Activated T-cell treated with anti-CD3 and anti-CD28 coated beads, Interleukin-2, amount 50 U/mL, for 72 hours (primary cell): ENCODE results near the gene CYP4F8. TPM values are rescaled to one million over a fixed set of nuclear protein-coding genes. Genes with fewer than 3 reads are reported as not detected.

Experiments used
- ATAC-seq, 2 donors: fragments of 150-1000 bp; cut with Tn5 transposase; replicated peaks in 1 of 2; 2 replicates each; pipeline ENCODE4 v1.10.0; 2021; ENCODE audit warnings: moderate library complexity in 2 of 2, mild to moderate bottlenecking in 1 of 2
- DNase-seq, 2 donors: peaks; one replicate each; pipeline ENCODE4 v3.0.0; 2021 to 2022; ENCODE audit warnings: mixed read lengths in 1 of 2
- H3K27ac Mint-ChIP-seq: one replicate; pipeline ENCODE4 v1.8.0; 2022; ENCODE audit warnings: mild to moderate bottlenecking, moderate library complexity, mixed read lengths
- H3K27me3 Mint-ChIP-seq: one replicate; pipeline ENCODE4 v1.8.0; 2022; ENCODE audit warnings: low read depth, mixed read lengths
- H3K36me3 Mint-ChIP-seq, 2 donors: one replicate each; pipeline ENCODE4 v1.8.0; 2022; ENCODE audit warnings: mixed read lengths in 2 of 2, mild to moderate bottlenecking in 1 of 2; ENCODE audit not compliant: insufficient read depth in 2 of 2
- H3K4me1 Mint-ChIP-seq: one replicate; pipeline ENCODE4 v1.8.0; 2022; ENCODE audit warnings: low read depth, mixed read lengths
- H3K4me3 Mint-ChIP-seq, 2 donors: one replicate each; pipeline ENCODE4 v1.8.0; 2022; ENCODE audit warnings: mild to moderate bottlenecking in 2 of 2, mixed read lengths in 2 of 2, moderate library complexity in 2 of 2
- H3K9me3 Mint-ChIP-seq, 2 donors: one replicate each; pipeline ENCODE4 v1.8.0; 2022; ENCODE audit warnings: mixed read lengths in 2 of 2
- total RNA-seq, 2 donors: library from RNA; stranded (reverse); gene quantifications; one replicate each; pipeline ENCODE4 v1.2.3, GENCODE V29; 2022

The CYP4F8 gene, protein sequence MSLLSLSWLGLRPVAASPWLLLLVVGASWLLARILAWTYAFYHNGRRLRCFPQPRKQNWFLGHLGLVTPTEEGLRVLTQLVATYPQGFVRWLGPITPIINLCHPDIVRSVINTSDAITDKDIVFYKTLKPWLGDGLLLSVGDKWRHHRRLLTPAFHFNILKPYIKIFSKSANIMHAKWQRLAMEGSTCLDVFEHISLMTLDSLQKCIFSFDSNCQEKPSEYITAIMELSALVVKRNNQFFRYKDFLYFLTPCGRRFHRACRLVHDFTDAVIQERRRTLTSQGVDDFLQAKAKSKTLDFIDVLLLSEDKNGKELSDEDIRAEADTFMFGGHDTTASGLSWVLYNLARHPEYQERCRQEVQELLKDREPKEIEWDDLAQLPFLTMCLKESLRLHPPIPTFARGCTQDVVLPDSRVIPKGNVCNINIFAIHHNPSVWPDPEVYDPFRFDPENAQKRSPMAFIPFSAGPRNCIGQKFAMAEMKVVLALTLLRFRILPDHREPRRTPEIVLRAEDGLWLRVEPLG
- total RNA-seq: not detected

DNA sequence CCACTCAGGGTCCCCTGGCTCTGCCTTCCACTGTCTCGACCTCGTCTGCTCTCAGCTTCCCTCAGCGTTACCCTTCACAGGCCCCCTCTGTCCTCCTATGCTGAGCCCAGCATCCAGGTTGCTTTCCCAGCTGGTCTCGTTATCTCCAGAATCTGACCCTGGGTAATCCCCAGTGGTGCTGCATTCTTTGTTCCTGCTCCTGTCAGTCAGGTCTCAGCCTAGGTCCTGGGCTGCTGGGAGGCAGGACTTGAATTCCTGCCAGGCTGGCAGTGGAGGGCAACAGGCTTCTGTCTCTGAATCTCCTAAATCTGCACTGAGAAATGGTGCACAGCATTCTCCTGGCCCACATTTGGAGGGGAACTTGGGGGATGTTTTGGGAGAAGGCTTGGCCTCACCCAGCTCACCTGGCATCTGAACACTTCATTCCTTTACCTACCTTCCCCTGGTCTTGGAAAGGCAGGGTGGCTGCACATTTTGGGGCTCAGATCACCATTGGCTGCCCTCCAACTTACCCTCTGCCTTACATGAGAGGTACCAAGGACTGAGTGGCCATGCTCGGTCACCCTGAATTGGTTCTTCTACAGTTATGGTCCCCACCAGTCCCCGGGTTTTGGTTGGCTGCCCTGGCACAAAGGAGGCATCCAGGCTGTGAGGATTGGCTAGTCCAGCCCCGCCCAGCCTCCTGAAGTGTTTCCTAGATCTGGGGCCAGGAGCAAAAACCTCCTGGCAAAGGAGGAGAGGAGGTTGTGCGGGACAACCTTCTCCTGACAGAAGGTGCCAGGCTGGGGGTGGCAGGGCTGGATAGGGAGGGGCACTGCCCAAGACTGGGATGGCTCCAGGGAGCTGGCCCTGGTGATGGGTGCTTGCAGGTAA lies at the start of gene CYP4F8:
Gene CYP4F8, plus strand, starts transcription at position 712 of the 873 bp plus-strand sequence. CDS start 399 bp downstream, outside the sequence.
- no peak within 1 kb of the TSS for H3K27ac Mint-ChIP-seq
- H3K4me1 Mint-ChIP-seq: no peaks in the 10 kb centered on the region
- peaks cover 5 to 6% of the 10 kb centered on the region in 2 donors for H3K9me3 Mint-ChIP-seq
- H3K36me3 Mint-ChIP-seq: peaks cover 2 to 7% of the 10 kb centered on the region in 2 donors
- H3K27me3 Mint-ChIP-seq: peaks cover 10% of the 10 kb centered on the region
- ATAC-seq (no peak), DNase-seq (no peak)
- H3K4me3 Mint-ChIP-seq: no peak within 1 kb of the TSS

DNA sequence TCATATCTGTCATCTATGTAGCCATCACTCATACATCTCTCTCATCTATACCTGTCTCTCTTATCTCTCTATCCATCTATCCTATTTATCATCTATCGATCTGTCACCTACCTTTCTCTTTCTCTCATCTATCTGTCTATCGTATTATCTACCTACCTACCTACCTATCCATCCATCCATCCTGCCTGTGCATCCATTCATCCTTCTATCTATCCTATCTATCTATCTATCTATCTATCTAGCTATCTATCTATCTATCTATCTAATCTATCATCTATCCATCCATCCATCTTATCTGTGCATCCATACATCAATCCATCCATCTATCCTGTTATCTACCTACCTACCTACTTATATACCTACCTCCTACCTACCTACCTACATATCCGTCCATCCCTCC lies 44.6 kb upstream of the CYP4F8 start:
- no peak for DNase-seq
- ATAC-seq: no peak
- no peaks in the 10 kb centered on the region for H3K9me3 Mint-ChIP-seq
- H3K36me3 Mint-ChIP-seq: no peaks in the 10 kb centered on the region
- H3K4me3 Mint-ChIP-seq: no peak overlapping the region
- no peaks in the 10 kb centered on the region for H3K4me1 Mint-ChIP-seq
- H3K27me3 Mint-ChIP-seq: peaks cover 23% of the 10 kb centered on the region
- no peak overlapping the region for H3K27ac Mint-ChIP-seq

- H3K27me3 Mint-ChIP-seq: peaks cover 18% of the 10 kb centered on the region
- ATAC-seq: no peak
- no peaks in the 10 kb centered on the region for H3K36me3 Mint-ChIP-seq
Measured at GRCh38 chr19:15575406-15575805, 39.6 kb upstream of the CYP4F8 start.

GRCh38 chr19:15576526-15577156 lies 38.4 kb upstream of the CYP4F8 start:
- Mint-ChIP-seq H3K27me3 (peaks cover 26% of the 10 kb centered on the region), H3K27ac (no peak overlapping the region), H3K36me3 (no peaks in the 10 kb centered on the region), H3K4me3 (no peak overlapping the region), H3K4me1 (no peaks in the 10 kb centered on the region), H3K9me3 (peaks cover 0 to 2% of the 10 kb centered on the region in 2 donors)
- ATAC-seq (no peak), DNase-seq (no peak)

More at GRCh38 chr19:15575406-15575805, 39.6 kb upstream of the CYP4F8 start:
- no peak for DNase-seq
- Mint-ChIP-seq H3K4me3 (no peak overlapping the region), H3K27ac (no peak overlapping the region), H3K4me1 (no peaks in the 10 kb centered on the region), H3K9me3 (peaks cover 0 to 2% of the 10 kb centered on the region in 2 donors)

DNA sequence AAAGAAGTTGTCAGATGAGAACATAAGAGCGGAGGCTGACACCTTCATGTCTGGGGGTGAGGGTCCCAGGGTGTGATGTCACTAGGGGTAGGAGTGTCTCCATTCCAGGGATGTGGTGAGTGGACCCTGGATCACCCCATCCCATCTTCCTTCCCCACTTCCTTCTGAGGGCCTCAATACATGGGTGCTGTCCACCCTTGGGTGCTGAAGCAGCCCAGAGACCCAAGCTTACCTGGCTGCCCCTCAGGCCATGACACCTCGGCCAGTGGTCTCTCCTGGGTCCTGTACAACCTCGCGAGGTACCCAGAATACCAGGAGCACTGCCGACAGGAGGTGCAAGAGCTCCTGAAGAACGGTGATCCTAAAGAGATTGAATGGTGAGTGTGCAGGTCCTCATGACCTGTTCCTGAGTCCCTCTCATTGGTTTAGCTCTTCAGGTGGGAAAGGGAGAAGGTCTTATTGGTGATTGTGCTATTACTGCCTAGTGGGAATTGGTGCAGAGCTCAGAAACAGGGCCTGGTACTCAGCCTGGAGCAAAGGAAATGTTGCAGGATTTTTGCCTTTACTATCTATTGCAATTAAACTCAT lies 37.7 kb upstream of the CYP4F8 start:
- Mint-ChIP-seq H3K4me3 (no peak overlapping the region), H3K27ac (no peak overlapping the region), H3K27me3 (peaks cover 28% of the 10 kb centered on the region), H3K9me3 (peaks cover 0 to 2% of the 10 kb centered on the region in 2 donors), H3K4me1 (no peaks in the 10 kb centered on the region), H3K36me3 (no peaks in the 10 kb centered on the region)
- ATAC-seq (no peak), DNase-seq (no peak)

DNA sequence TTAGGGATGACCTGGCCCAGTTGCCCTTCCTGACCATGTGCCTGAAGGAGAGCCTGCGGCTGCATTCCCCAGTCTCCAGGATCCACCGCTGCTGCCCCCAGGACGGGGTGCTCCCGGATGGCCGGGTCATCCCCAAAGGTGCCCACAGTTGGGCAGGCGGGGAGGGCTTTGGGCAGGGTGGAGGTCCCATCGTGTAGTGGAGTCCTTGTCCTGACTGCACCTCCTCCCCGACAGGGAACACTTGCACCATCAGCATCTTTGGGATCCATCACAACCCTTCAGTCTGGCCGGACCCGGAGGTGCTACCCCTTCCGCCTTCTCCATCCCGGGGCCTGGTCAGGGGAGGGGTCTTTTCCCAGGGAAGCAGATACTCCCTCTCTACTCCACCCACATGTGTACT lies 31.7 kb upstream of the CYP4F8 start:
- DNase-seq: no peak
- Mint-ChIP-seq H3K27me3 (peaks cover 19% of the 10 kb centered on the region), H3K27ac (no peak overlapping the region), H3K36me3 (no peaks in the 10 kb centered on the region), H3K4me3 (no peak overlapping the region), H3K9me3 (no peaks in the 10 kb centered on the region), H3K4me1 (no peaks in the 10 kb centered on the region)
- ATAC-seq: no peak

DNA sequence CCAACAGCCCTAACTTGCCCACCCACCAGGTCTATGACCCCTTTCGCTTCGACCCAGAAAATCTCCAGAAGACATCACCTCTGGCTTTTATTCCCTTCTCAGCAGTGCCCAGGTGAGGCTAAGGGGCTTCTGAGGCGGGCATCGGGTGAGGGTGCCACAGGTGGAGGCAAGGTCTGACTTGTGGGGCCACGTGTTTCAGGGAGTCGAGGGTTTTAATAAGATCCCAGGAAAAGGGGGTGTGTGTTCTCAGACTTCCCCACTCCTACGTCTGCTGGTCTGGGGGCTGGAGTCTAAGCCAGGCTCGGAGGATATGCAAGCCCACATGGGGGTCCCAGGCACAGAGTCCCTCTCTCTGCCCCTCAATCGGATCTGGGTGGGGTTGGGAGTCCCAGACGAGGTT lies 30.9 kb upstream of the CYP4F8 start:
- H3K36me3 Mint-ChIP-seq: no peaks in the 10 kb centered on the region
- peak overlapping the region; percentile 70 to 73 for H3K4me3 Mint-ChIP-seq
- DNase-seq (no peak), ATAC-seq (no peak)
- H3K27ac Mint-ChIP-seq: no peak overlapping the region
- no peaks in the 10 kb centered on the region for H3K4me1 Mint-ChIP-seq
- peaks cover 19% of the 10 kb centered on the region for H3K27me3 Mint-ChIP-seq
- H3K9me3 Mint-ChIP-seq: no peaks in the 10 kb centered on the region

DNA sequence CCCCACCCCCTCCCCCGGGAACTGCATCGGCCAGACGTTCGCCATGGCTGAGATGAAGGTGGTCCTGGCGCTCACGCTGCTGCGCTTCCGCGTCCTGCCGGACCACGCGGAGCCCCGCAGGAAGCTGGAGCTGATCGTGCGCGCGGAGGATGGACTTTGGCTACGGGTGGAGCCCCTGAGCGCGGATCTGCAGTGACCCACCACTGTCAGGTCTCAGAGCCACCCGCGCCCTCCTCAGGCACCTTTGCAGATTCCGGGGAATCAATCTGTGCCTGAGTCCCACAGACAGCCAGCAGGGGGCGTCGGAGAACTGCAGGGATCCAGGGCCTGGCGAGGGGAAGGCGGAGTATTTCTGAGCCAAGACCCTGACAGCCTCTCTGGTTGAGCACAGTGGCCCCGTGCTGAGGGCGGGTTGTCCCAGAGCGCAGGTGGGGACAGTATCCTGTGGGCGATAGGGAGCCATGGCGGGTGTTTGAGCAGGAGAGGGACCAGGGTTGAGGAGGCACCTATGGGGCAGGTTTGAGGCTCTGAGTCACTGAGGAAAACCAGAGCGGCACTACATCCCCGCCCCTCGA lies 30.4 kb upstream of the CYP4F8 start:
- peaks cover 19% of the 10 kb centered on the region for H3K27me3 Mint-ChIP-seq
- H3K9me3 Mint-ChIP-seq: no peaks in the 10 kb centered on the region
- H3K4me3 Mint-ChIP-seq: peak overlapping the region; percentile 70 to 73
- ATAC-seq (peak; percentile 80 to 88), DNase-seq (peak; percentile 83)
- no peak overlapping the region for H3K27ac Mint-ChIP-seq
- no peaks in the 10 kb centered on the region for H3K36me3 Mint-ChIP-seq
- no peaks in the 10 kb centered on the region for H3K4me1 Mint-ChIP-seq

- H3K27ac Mint-ChIP-seq: no peak overlapping the region
- H3K36me3 Mint-ChIP-seq: no peaks in the 10 kb centered on the region
- ATAC-seq (no peak), DNase-seq (no peak)
- no peaks in the 10 kb centered on the region for H3K9me3 Mint-ChIP-seq
- no peak overlapping the region for H3K4me3 Mint-ChIP-seq
- peaks cover under 1% of the 10 kb centered on the region for H3K27me3 Mint-ChIP-seq
- no peaks in the 10 kb centered on the region for H3K4me1 Mint-ChIP-seq
Measured at GRCh38 chr19:15587663-15588062, 27.4 kb upstream of the CYP4F8 start.

- H3K9me3 Mint-ChIP-seq: no peaks in the 10 kb centered on the region
- no peak overlapping the region for H3K27ac Mint-ChIP-seq
- H3K4me3 Mint-ChIP-seq: no peak overlapping the region
- H3K27me3 Mint-ChIP-seq: peaks cover 6% of the 10 kb centered on the region
- no peaks in the 10 kb centered on the region for H3K36me3 Mint-ChIP-seq
- no peaks in the 10 kb centered on the region for H3K4me1 Mint-ChIP-seq
- no peak for DNase-seq
- no peak for ATAC-seq
Measured at GRCh38 chr19:15588265-15588664, 26.8 kb upstream of the CYP4F8 start.

- Mint-ChIP-seq H3K4me3 (no peak overlapping the region), H3K27ac (no peak overlapping the region), H3K9me3 (no peaks in the 10 kb centered on the region), H3K36me3 (no peaks in the 10 kb centered on the region), H3K27me3 (peaks cover 23% of the 10 kb centered on the region), H3K4me1 (no peaks in the 10 kb centered on the region)
- no peak for DNase-seq
- ATAC-seq: no peak
Measured at GRCh38 chr19:15589760-15590451, 25.1 kb upstream of the CYP4F8 start.

DNA sequence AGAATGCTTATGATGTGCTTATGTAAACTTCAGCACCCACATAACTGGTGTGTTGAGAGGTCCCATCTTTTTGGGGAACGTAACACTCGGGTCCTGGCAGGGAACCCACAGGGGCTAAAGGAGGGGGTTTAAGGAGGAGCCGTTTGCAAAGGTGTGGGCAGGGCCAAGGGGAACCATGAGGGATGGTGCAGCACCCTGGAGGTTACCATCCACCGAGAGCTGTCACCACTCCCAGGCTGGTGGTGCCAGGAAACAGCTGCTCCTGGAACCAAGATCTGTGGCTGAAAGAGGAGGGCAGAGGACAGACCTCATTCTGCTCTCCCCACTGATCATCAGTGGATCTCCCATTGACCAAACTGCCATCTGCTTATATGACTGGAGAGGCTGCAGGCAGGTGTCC lies 23.2 kb upstream of the CYP4F8 start:
- DNase-seq (no peak), ATAC-seq (no peak)
- no peak overlapping the region for H3K4me3 Mint-ChIP-seq
- H3K27me3 Mint-ChIP-seq: peaks cover 36% of the 10 kb centered on the region
- H3K4me1 Mint-ChIP-seq: no peaks in the 10 kb centered on the region
- H3K27ac Mint-ChIP-seq: no peak overlapping the region
- H3K9me3 Mint-ChIP-seq: peaks cover 0 to 8% of the 10 kb centered on the region in 2 donors
- peaks cover 0 to 6% of the 10 kb centered on the region in 2 donors for H3K36me3 Mint-ChIP-seq
